Measurements from ENCODE around the gene POLD1. TPM values are rescaled to one million over a fixed set of nuclear protein-coding genes. Genes with fewer than 3 reads are reported as not detected.
A peak's percentile ranks its signal among the peaks of the same experiment; 100 is the strongest.

Gene POLD1
- total and polyA plus RNA-seq, 2 of the 13 experiments (the other 11 are each of a cell fraction or from before 2014, with no cell fraction given) = 17.4 to 54.0 TPM

DNA sequence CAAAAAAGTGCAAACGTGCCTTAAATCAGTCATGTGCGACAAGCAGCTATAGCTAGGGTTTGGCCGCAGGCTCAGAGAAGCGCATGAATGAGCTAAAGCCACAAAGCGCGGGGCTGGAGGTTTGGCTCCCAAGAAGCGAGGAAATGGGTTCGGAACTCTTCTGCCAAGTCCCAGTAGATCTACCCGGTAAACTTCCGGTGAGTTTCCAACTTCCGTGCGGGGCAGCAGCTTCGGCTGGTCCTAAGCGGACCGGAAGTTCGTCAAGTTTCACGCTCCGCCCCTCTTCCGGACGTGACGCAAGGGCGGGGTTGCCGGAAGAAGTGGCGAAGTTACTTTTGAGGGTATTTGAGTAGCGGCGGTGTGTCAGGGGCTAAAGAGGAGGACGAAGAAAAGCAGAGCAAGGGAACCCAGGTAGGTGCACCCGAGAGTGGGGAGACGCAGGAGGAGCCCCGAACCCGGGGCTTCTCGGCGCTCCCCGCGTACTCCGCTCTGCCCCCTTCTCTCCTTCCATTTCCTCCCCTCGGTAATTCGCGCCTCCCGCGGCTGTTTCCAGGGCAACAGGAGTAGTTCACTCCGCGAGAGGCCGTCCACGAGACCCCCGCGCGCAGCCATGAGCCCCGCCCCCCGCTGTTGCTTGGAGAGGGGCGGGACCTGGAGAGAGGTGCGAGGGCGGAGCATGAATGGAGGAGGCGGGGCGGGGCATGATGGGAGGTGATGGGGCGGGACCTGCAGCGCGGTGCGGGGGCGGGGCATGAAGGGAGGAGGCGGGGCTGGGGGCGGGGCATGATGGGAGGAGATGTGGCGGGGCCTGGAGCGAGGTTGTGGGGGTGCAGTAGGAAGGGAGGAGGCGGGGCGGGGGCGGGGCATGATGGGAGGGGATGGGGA, 7.7 kb upstream of the POLD1 start, which contains the start of gene NR1H2 (continued):
- peak; percentile 83; the same call in 1 of the 2 replicates for TF ChIP-seq EHMT2 (IDR thresholded peaks at IDR 0.05; ENCODE audit: borderline replicate concordance, low read depth, low read length)
- peak; percentile 75 for TF ChIP-seq PHF8 (CRISPR knock-in tag; IDR thresholded peaks at IDR 0.05)
- TF ChIP-seq, protein P1, sequence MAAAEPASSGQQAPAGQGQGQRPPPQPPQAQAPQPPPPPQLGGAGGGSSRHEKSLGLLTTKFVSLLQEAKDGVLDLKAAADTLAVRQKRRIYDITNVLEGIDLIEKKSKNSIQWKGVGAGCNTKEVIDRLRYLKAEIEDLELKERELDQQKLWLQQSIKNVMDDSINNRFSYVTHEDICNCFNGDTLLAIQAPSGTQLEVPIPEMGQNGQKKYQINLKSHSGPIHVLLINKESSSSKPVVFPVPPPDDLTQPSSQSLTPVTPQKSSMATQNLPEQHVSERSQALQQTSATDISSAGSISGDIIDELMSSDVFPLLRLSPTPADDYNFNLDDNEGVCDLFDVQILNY (CRISPR knock-in tag; conservative IDR thresholded peaks at IDR 0.05) = no peak
- TF ChIP-seq RBM22 (optimal IDR thresholded peaks at IDR 0.05; ENCODE audit: low read length) = no peak
- no peak for TF ChIP-seq ZFP82 (CRISPR knock-in tag; IDR thresholded peaks at IDR 0.05; ENCODE audit: borderline replicate concordance)
- peak; percentile 58; the same call in 1 of the 2 replicates for TF ChIP-seq KMT2B (CRISPR knock-in tag; IDR thresholded peaks at IDR 0.05)
- TF ChIP-seq RFX3 (CRISPR knock-in tag; IDR thresholded peaks at IDR 0.05) = 0 out of 2 replicates have a peak, but pooled peaks have one; percentile 35
- no peak for TF ChIP-seq SNAI1 (CRISPR knock-in tag; IDR thresholded peaks at IDR 0.05; ENCODE audit: borderline replicate concordance)
- no peak for TF ChIP-seq YEATS4 (CRISPR knock-in tag; IDR thresholded peaks at IDR 0.05; ENCODE audit: borderline replicate concordance)
- no peak for TF ChIP-seq ZBTB42 (CRISPR knock-in tag; IDR thresholded peaks at IDR 0.05)
- no peak; the same call in 1 of the 2 replicates for TF ChIP-seq ZNF619 (CRISPR knock-in tag; IDR thresholded peaks at IDR 0.05)
- TF ChIP-seq, protein P2, sequence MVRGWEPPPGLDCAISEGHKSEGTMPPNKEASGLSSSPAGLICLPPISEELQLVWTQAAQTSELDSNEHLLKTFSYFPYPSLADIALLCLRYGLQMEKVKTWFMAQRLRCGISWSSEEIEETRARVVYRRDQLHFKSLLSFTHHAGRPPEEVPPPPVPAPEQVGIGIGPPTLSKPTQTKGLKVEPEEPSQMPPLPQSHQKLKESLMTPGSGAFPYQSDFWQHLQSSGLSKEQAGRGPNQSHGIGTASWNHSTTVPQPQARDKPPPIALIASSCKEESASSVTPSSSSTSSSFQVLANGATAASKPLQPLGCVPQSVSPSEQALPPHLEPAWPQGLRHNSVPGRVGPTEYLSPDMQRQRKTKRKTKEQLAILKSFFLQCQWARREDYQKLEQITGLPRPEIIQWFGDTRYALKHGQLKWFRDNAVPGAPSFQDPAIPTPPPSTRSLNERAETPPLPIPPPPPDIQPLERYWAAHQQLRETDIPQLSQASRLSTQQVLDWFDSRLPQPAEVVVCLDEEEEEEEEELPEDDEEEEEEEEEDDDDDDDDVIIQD (CRISPR knock-in tag; IDR thresholded peaks at IDR 0.05; ENCODE audit: low read depth) = peak; percentile 27; the same call in 1 of the 2 replicates
- TF ChIP-seq, protein P3, sequence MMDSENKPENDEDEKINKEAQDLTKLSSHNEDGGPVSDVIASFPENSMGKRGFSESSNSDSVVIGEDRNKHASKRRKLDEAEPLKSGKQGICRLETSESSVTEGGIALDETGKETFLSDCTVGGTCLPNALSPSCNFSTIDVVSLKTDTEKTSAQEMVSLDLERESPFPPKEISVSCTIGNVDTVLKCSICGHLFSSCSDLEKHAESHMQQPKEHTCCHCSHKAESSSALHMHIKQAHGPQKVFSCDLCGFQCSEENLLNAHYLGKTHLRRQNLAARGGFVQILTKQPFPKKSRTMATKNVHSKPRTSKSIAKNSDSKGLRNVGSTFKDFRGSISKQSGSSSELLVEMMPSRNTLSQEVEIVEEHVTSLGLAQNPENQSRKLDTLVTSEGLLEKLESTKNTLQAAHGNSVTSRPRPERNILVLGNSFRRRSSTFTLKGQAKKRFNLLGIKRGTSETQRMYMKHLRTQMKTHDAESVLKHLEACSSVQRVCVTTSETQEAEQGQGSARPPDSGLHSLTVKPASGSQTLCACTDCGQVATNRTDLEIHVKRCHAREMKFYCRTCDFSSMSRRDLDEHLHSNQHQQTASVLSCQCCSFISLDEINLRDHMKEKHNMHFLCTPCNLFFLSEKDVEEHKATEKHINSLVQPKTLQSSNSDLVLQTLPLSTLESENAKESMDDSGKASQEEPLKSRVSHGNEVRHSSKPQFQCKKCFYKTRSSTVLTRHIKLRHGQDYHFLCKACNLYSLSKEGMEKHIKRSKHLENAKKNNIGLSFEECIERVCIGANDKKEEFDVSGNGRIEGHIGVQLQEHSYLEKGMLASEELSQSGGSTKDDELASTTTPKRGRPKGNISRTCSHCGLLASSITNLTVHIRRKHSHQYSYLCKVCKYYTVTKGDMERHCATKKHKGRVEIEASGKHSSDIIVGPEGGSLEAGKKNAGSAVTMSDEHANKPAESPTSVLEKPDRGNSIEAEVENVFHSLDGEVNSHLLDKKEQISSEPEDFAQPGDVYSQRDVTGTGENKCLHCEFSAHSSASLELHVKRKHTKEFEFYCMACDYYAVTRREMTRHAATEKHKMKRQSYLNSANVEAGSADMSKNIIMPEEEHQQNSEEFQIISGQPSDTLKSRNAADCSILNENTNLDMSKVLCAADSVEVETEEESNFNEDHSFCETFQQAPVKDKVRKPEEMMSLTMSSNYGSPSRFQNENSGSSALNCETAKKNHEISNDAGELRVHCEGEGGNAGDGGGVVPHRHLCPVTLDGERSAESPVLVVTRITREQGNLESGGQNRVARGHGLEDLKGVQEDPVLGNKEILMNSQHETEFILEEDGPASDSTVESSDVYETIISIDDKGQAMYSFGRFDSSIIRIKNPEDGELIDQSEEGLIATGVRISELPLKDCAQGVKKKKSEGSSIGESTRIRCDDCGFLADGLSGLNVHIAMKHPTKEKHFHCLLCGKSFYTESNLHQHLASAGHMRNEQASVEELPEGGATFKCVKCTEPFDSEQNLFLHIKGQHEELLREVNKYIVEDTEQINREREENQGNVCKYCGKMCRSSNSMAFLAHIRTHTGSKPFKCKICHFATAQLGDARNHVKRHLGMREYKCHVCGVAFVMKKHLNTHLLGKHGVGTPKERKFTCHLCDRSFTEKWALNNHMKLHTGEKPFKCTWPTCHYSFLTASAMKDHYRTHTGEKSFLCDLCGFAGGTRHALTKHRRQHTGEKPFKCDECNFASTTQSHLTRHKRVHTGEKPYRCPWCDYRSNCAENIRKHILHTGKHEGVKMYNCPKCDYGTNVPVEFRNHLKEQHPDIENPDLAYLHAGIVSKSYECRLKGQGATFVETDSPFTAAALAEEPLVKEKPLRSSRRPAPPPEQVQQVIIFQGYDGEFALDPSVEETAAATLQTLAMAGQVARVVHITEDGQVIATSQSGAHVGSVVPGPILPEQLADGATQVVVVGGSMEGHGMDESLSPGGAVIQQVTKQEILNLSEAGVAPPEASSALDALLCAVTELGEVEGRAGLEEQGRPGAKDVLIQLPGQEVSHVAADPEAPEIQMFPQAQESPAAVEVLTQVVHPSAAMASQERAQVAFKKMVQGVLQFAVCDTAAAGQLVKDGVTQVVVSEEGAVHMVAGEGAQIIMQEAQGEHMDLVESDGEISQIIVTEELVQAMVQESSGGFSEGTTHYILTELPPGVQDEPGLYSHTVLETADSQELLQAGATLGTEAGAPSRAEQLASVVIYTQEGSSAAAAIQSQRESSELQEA (CRISPR knock-in tag; IDR thresholded peaks at IDR 0.05; ENCODE audit: not compliant biosample characterization) = no peak
- TF ChIP-seq, protein P4, sequence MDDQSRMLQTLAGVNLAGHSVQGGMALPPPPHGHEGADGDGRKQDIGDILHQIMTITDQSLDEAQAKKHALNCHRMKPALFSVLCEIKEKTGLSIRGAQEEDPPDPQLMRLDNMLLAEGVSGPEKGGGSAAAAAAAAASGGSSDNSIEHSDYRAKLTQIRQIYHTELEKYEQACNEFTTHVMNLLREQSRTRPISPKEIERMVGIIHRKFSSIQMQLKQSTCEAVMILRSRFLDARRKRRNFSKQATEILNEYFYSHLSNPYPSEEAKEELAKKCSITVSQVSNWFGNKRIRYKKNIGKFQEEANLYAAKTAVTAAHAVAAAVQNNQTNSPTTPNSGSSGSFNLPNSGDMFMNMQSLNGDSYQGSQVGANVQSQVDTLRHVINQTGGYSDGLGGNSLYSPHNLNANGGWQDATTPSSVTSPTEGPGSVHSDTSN (CRISPR knock-in tag; IDR thresholded peaks at IDR 0.05; ENCODE audit: borderline replicate concordance) = no peak

Measured in HepG2 (cell line).